HL-60/S4 treated with retinoic acid at 250 ng/mL for 4 days and 3 days (cell line): Measurements from ENCODE around the gene SEMA4D.

Source experiments
- in situ Hi-C: fragments of 300-500 bp; cut with MboI; formaldehyde crosslinking; loops from 2 replicates; pipeline ENCODE4 v1.7.0; 2022; ENCODE audit warnings: low sequenced_read_pairs

The SEMA4D gene

DNA sequence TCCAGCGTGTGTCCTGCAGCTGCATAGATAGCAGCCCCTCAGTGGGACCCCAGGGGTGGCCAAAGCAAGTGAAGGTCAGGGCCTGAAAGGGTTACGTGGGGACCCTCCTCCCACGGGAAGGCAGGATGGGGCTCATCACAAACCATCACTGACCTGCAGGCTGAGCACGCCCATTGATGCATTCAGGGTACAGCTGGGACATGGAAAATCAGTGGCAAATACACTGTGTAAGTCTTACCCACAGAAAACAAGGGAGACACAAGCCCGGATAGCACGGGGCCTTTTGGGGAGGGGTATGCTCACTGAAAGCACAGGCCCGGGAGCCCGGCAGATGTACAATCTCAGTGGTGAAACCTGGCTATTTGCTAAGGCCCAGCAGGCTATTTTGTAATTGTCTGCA, 49.1 kb downstream of the SEMA4D start:
- in situ Hi-C loops: loop anchor here (10.0 kb wide), 1 partner anchor 106 kb away; no protein-coding TSS in a partner anchor

DNA sequence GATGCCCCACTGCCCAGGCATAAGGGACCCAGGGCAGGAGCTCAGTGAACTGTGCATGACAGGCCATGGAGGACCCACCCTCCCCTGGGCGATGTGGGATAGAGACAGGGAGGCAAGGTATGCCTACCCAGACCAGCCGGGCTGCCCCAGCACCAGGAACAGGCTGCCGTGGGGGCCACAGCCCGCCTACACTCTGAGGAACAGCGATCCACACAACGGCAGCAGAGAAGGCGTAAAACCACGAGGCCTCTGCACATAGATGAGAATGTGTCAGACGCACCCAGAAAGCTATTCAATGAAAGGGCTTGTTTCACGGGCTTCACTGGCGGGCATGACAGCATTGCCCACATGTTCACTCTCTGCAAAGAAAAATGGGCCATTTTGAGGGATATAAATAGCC, 49.5 kb downstream of the SEMA4D start:
- in situ Hi-C loops: loop anchor here (10.0 kb wide), 1 partner anchor 106 kb away; no protein-coding TSS in a partner anchor

DNA sequence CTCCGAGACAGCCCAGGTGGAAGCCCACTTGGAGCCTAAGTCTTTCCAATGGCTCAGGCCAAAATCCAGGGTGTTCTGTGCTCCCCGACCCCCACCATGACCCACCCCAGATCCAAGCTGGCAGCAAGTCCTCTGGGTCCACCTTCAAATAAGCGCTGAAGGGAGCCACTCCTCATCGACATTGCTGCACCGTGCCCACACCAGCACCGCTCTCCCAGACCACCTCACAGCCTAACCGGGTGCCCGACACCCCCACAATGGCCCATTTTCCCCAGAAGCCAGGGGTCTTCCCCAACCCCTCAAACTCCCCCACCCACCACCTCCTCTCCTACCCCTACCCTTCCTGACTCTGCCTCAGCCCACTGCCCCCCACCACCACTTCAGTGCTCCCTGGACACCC, 50.5 kb downstream of the SEMA4D start:
- in situ Hi-C loops: loop anchor here (10.0 kb wide), 1 partner anchor 107 kb away; no protein-coding TSS in a partner anchor

DNA sequence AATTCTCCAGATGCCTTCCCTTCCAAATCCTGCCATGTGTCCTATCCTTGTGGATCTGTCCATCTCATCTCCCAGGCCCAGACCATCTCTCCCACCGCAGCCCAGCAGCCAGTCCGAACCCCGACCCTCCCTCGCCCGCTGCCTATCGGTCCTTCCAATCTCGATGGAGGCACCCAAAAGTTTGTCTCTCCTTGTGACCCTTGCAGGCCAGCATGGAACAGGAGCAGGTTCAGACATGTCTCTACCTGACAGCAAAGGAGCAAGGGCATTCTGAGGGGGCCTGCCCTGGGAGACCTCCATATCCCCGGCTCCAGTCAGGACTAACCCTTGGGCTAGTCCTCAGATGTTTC, 51.0 kb downstream of the SEMA4D start:
- in situ Hi-C loops: loop anchor here (10.0 kb wide), 1 partner anchor 108 kb away; no protein-coding TSS in a partner anchor

DNA sequence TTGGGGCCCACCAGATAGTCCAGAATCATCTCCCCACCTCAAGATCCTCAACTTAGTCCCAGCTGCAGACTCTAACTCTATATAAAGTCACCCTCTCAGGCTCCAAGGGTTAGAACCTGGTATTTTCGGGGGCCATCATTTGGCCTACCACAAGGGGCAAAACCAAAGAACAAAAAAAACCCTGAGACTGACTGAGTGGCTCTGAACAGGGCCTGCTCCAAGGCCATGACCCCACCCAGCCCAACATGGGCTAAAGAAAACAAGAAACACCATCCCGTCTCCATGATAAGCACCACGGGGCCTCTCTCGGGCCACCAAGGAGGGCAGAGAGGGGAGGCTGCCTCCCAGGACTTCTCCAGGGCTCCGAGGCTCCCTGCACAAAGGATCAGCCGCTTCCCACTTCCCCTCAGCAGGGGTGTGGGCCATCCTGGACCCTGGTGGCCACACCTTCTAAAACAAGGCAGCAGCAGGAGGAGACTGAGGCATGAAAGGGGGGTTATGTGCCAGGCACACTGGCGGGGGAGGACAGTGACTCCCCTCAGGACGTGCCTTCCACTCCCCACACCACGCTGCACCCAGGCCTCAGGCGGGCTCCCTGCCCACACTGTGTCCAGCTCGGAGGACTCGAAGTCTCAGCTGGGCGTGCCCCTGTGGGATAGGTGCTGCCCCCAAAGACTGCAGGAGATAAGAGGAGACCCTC, 51.5 kb downstream of the SEMA4D start:
- in situ Hi-C loops: loop anchor here (10.0 kb wide), 1 partner anchor 108 kb away; no protein-coding TSS in a partner anchor

DNA sequence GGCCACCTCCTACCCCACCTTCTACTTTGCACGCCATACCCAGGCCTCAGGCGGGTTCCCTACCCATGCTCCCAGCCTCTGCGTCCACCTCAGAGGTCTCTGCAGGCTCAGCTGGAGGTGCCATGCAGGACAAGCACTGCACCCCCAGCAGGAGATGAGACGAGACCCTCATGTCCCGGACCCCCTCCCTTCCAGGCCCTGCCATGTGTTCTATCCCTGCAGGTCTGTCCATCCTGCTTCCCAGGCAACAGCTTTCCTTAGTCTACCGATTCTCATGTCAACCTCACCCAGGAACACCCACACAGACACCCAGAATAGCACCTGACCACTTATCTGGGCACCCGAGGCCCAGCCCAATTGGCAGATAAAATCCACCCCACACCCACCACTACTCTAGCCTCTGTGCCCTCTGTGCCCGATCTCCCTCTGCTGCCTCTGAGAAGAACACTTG, 52.1 kb downstream of the SEMA4D start:
- in situ Hi-C loops: loop anchor here (10.0 kb wide), 1 partner anchor 109 kb away; no protein-coding TSS in a partner anchor

DNA sequence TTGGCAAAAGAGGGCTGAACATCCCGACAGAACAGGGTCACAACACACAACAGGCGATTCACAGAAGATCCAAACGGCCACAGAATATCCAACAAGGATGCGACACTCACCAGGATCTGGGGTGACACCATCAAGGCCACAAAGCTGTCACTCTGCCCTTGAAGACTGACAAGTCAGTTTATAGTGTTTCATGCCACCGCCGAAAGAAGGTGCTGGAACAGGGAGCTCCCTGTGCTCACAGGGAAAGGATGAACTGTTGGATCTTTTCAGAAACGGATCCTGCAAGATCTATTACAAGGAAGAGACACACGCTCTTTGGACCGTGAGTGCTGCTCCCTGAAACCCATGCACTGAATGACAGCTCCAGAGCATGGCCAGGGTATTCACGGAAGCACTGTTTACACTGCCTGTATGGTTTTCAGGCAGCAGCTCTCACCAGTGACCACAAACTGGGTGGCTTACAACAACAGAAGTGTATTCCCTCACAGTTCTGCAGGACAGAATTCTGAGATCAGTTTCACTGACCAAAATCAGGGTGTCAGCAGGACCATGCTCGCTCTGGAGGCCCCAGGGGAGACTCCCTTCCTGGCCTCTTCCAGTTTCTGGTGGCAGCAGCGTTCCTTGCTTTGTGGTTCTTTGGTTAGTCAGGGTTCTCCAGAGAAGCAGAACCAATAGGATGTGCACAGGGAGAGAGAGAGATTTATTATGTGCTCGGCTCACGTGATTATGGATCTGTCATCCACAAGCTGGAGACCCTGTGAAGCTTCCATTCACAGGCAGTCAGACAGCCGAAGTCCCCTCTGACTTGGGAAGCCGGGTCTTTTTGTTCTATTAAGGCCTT, 52.8 kb downstream of the SEMA4D start:
- in situ Hi-C loops: loop anchor here (10.0 kb wide), 1 partner anchor 110 kb away; no protein-coding TSS in a partner anchor

DNA sequence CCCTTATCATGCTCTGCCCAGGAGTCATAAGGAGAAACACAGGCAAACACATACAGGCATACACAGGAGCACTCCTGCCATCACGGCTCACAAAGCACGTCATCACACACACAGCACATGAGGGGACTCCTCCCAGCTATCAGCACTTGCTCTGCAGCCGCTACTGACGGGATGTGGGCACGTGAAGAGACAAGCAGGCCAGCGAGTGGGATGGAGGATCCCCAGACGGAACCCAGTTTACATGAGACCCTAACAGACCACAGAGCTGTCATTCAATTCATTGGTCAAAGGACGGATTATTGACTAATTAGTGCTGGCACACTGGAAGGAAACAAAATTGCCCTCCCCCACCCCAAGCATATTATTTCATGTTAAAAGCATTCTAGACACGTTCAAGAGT, 53.6 kb downstream of the SEMA4D start:
- in situ Hi-C loops: loop anchor here (10.0 kb wide), 1 partner anchor 111 kb away; no protein-coding TSS in a partner anchor

DNA sequence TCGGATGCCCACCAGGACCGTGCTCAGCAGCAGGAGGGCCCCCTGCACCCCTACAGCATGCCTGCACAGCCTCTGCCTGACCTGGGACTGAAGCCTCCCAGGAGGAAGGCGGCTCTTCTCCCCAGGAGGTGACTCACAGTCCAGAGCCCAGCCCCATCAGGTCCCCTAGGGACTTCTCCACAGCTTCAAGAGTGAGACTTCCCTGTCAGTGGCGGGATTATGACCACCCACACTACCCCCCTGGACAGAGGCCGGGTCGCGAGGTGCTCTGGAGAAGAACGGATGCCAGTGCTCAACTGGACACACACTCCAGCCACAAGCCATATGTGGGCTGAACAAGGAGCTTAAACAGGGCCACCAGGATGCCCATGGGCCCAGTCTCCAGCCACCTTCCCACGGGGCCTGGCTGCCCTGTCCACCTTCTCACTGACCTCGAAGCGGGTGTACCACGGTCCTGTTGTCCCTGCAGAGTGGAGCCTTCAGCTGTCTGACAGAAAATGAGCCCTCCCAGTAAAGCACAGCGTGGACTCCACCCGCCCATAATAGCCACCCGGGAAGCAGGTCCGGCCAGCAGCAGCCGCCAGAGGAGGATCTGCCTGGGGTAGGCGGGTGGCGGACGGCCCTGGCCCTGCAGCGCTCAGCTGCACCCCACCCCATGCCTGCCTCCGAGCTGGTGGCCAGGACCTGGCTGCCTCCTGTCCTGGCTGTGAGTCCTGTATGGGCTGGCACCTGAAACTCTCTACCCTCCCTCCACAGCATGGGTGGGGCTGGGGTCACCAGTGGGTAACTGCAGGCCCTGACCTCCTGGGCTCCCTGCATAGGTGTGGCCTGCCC, 54.7 kb downstream of the SEMA4D start:
- in situ Hi-C loops: loop anchor here (10.0 kb wide), 1 partner anchor 112 kb away; no protein-coding TSS in a partner anchor

DNA sequence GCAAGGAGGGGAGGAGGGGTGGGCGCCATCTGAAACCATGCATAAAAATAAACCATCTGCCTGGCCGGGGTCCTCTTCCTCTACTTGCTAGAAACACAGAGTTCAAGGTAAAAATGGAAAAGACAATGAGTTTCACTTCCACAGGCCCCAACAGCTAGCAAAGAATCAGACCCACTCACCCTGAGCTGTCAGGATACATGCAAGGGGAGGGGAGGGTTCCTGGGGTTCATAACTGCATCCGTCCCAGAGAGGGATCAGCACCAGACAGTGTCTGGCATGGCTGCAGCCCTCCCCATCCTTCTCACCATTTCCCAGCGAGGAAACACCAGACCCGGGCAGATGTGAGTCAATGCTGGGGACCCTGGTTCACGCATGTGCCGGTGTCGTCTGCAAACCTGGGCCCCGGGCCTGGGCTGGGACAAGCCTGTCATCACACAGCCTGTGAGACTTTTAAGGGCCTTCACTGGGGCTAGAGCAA, 55.4 kb downstream of the SEMA4D start:
- in situ Hi-C loops: loop anchor here (10.0 kb wide), 1 partner anchor 112 kb away; no protein-coding TSS in a partner anchor

DNA sequence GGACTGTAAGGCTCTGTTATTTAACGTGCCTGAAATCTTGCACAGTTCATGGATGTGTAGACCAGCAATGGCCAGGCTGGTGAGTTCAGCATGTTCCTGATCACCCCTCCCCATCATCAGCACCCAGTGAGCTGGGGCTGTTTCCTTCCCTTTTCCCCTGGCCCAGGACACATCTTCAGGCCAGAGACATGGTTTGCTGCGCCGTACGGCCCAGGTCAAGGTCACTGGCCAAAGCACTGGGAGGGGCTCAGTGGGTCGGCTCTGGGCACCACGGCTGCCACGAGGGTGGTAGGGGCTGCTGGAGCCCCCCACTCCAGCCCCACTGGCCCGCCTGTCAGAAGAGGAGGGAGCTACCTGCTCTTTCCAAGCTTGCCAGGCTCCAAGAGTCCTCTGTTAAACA, 55.9 kb downstream of the SEMA4D start:
- in situ Hi-C loops: loop anchor here (10.0 kb wide), 1 partner anchor 113 kb away; no protein-coding TSS in a partner anchor

DNA sequence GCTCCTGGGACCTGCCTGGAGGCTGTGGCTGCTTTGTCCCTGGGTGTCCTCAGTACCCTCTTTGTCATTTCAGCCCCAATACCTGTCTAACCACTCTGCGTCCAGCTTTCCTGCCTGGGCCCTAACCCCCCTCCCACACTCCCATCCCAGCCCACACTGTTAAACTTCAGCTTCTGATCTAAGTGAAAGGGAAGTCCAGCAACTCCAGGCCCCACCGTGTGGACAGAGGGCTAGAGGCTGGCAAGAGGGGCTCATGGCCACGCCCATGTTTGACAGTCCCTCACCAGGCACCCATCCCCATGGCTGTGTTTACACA, 56.3 kb downstream of the SEMA4D start:
- in situ Hi-C loops: loop anchor here (10.0 kb wide), 1 partner anchor 113 kb away; no protein-coding TSS in a partner anchor

DNA sequence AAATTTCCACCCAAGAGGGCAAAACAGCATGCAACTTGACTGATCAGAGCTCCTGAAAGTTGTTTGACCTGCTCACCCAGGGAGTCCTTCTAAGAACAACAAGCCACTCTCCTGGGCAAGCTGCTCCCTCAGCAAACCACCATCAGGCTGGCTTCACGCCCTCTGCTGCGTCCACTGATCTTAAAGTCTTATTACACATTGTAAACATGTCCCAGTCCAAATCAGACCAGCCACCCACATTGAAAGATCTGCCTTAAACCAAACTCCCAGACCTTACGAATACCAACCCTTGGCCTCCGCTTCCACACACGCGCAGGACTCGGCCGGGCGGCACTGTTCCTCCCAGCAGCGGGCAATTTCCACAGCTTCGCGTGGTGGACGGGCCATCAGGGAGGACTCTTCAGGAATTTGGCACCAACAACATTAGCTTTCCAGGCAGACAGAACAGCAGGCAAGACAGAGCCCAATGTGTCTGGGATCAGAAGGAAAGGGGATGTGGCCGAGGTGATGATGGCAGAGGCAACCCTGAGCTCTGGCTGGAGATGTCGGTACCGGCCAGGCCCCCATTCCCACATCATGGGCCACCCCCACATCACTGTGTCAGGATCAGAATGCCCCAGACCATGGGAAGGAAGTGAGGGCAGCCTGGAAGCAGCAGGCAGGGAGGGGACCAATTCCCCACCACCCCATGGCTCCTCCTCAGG, 56.8 kb downstream of the SEMA4D start:
- in situ Hi-C loops: loop anchor here (10.0 kb wide), 1 partner anchor 114 kb away; no protein-coding TSS in a partner anchor

DNA sequence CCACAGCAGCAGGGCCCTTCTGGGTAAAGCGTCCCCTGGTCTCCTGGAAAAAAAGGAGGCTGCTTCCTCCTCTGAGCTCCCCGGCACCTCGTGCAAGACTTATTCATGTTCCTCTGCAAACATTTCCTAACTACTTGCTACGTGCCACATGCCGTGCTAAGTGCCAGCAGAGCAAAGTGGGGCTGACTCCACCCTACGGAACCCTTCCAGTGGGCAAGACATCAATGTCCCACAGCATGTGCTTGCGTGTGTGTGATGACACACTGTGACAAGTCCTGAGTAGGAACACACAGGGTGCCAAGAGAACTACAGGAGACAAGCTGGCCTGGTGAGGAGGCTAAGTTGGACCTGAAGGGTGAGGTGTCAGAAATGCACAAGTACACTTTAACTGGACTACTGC, 57.4 kb downstream of the SEMA4D start:
- in situ Hi-C loops: loop anchor here (10.0 kb wide), 1 partner anchor 114 kb away; no protein-coding TSS in a partner anchor

DNA sequence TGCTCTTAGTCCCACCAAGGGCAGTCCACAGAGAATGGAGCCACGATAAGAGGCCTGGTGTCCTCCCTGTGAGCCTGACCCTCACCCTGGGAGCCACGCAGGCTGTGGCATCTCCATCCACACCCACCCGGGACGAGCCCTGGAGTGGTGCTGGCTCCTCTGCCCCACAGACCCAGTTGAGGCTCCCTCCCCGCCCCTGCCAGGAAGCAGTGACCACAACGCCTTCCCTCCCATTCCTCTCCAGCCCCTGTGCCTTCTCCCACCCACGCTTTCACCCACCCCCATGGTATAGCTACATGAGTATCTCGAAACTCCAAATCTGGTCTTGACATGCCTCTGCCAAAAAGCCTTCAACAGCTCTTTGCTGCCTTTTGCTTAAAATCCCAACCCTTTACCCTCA, 57.9 kb downstream of the SEMA4D start:
- in situ Hi-C loops: loop anchor here (10.0 kb wide), 1 partner anchor 115 kb away; no protein-coding TSS in a partner anchor

DNA sequence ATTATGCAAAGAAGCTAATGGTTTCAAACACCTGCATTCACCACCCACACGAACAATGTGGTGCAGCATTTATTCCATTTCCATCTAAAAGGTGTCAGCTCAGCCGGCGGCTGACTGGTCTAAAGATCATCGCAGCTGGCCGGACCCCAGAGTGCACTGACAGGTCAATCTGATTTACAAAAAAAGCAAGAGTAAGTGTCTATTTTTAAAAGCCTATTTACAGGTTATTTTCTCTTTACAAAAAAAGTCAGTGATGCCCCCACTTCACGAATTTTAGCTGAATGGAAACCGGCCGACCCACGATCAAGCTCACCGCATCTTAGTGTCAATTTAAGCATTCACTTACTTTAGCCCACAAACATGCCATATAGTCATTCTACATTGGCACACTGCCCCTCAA, 58.3 kb downstream of the SEMA4D start:
- in situ Hi-C loops: no loop called here

DNA sequence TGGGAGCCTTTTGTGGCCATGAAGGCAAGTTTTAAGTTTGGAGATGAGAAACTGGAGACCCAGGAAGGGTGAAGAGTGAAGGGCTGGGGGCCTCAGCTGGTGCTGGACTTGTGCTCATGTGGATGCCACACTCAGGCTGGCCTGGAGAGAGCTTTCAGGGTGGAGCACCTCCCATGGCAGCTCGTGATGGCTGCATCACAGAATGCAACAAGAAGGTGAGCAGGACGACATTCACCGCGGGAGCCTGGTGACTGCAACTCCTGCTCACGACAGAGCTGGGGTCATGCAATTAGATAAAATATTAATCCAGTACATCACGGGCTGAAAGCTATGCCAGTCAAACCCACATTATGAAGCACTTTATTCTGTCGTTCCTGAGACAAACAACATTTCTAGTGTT, 59.7 kb downstream of the SEMA4D start:
- in situ Hi-C loops: no loop called here

DNA sequence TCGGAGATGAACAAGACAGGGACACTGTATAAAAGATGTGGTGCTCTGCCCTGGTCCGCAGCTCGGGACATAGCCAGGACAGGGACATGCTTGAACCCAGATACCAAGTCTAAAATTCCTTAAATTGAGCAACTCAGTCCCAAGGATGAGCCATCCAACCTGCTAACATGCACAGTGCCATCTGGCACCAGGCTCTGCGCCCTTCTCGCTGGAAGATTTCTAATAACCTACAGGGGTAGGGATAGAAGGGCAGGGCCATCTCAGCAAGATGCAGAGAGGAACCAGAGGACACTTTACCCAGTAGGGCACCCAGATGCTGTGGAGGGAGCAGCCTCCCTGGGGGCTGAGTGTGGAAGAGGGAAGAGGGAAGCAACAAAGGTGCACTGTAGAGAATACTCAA, 60.1 kb downstream of the SEMA4D start:
- in situ Hi-C loops: no loop called here

DNA sequence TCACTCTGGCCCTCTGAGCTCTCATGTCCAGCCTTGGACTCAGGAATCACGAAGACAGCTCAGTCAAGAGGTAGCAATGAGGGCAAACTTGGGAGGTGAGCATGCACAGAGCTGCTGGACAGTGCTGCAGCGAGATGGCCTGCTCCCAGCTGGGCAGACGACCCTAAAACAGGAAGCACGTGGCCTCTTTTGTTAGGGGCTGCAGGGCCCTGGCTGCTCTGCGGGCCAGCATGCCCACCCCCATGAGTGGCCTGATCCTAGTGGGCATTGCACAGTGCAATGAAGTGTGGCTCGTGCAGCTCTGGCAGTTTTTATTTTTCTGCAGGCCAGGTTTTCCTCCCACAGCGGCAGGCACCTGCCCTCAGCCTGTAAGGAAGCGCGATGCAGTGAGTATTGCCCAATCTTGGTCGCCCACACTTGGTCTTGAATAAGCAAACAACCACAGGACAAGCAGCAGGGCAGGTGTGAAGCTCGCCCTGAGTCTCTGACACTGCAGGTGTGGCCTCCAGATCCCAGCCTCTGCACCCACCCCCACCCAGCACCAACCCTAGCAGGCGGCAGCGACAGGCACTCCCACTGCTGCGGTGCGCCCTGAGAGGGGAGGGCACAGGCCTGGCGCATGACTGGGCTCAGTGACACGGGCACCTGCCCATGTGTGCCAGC, 60.8 kb downstream of the SEMA4D start:
- in situ Hi-C loops: no loop called here
